ENCODE data around the gene USP14.

DNA sequence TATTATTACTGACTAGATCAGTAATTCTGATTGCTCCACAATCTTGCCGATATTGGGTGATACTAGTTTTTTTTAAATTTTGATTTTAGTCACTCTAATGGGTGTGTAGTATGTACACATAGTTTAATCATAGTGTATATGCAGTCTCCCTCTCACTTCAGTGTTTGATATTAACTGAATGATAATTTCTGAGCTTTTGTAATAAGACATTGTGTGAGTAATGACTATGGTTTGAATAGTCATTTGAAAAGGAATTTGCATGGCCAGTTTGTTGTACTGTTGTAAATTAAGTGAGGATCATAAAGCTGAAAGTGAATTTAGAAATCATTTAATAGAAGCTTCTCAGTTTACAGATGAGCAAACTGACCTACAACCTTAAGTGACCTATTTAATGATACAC, 33.4 kb downstream of the USP14 start:
- TF ChIP-seq CTCF (conservative IDR thresholded peaks at IDR 0.05; ENCODE audit: low read length) (no peak), EZH2phosphoT487 (IDR thresholded peaks at IDR 0.05; ENCODE audit: borderline replicate concordance) (no peak)
